ENCODE results near the gene MYBBP1A.

MYBBP1A gene

DNA sequence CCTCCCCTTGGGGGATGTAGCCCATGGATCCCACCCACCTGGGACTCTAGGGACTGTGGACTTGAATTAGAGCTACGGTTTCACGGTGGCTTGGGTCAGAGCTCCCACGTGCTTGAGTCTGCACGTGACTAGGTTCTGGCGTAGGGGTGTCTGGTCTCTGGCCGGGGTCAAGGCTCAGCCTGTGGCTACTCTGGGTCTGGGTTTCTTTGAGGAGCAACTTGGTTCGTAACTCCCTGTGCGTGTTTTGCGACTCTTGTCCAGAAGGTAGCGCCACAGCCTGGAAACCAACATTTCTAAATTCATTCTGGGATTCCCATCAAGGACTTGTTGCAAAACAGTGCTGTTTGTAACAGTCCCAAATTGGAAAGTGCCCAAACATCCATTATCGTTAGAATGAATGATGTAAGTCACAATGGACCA lies 5.7 kb upstream of the MYBBP1A start:
- H3K27me3 ChIP-seq (replicated peaks; ENCODE audit: insufficient read depth, low read length), result no peaks in the 10 kb centered on the region
- H3K9ac ChIP-seq (ENCODE audit: low read length), result no peak overlapping the region
- H2AFZ ChIP-seq (ENCODE audit: low read length), result no peak overlapping the region
- H3K36me3 ChIP-seq (replicated peaks; ENCODE audit: insufficient read depth, low read length), result no peaks in the 10 kb centered on the region
- no peak overlapping the region for H3K4me2 ChIP-seq (ENCODE audit: low read depth, low read length)
- H3K27ac ChIP-seq (ENCODE audit: low read length), result no peak overlapping the region
- H3K79me2 ChIP-seq (ENCODE audit: low read length), result no peaks in the 10 kb centered on the region
- H4K20me1 ChIP-seq (ENCODE audit: insufficient read depth, low read length), result no peaks in the 10 kb centered on the region
- H3F3A ChIP-seq (ENCODE audit: insufficient read depth, low read length), result peaks cover 13% of the 10 kb centered on the region
- TF ChIP-seq, protein P1, sequence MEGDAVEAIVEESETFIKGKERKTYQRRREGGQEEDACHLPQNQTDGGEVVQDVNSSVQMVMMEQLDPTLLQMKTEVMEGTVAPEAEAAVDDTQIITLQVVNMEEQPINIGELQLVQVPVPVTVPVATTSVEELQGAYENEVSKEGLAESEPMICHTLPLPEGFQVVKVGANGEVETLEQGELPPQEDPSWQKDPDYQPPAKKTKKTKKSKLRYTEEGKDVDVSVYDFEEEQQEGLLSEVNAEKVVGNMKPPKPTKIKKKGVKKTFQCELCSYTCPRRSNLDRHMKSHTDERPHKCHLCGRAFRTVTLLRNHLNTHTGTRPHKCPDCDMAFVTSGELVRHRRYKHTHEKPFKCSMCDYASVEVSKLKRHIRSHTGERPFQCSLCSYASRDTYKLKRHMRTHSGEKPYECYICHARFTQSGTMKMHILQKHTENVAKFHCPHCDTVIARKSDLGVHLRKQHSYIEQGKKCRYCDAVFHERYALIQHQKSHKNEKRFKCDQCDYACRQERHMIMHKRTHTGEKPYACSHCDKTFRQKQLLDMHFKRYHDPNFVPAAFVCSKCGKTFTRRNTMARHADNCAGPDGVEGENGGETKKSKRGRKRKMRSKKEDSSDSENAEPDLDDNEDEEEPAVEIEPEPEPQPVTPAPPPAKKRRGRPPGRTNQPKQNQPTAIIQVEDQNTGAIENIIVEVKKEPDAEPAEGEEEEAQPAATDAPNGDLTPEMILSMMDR (IDR thresholded peaks at IDR 0.05; ENCODE audit: low read length), result no peak
- TF ChIP-seq EZH2 (optimal IDR thresholded peaks at IDR 0.05; ENCODE audit: low read depth, low read length) (no peak), EZH2phosphoT487 (IDR thresholded peaks at IDR 0.05; ENCODE audit: low read length) (no peak)
- no peaks in the 10 kb centered on the region for H3K9me2 ChIP-seq (replicated peaks; ENCODE audit: insufficient read depth, low read length)
- no peak for DNase-seq
- H3K4me1 ChIP-seq (ENCODE audit: low read length), result peaks cover 27% of the 10 kb centered on the region
- no peak overlapping the region for H3K4me3 ChIP-seq (ENCODE audit: low read length)
- no peaks in the 10 kb centered on the region for H3K9me3 ChIP-seq (replicated peaks; ENCODE audit: insufficient read depth, low read length)

DNA sequence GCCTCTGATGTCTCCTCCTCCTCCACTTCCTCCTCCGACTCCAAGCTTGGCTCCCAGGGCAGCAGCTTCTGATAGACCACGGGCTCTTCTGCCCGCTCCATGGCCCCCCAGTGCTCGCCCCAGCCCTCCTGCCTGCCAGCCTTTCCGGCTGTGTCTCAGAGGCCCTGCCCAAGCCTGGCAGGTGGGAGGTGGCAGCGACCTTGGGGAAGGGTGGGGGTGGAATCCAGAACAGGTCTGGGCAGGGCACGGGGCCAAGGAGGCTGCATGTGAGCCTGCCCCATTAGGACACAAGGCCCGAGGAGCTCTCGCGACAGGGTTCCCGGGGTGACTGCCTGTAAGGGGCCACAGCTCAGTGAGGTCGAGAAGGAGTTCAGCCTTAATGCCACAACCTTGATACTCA lies 5.2 kb upstream of the MYBBP1A start, which contains the start of gene GGT6:
GGT6 (minus strand) TSS at position 157 of the 400 bp plus-strand sequence; CDS start at position 101, 56 bp downstream.
- H3K9ac ChIP-seq (ENCODE audit: low read length), result no peak within 1 kb of the TSS
- H2AFZ ChIP-seq (ENCODE audit: low read length), result no peak within 1 kb of the TSS
- no peaks in the 10 kb centered on the region for H4K20me1 ChIP-seq (ENCODE audit: insufficient read depth, low read length)
- DNase-seq, result no peak
- H3K27me3 ChIP-seq (replicated peaks; ENCODE audit: insufficient read depth, low read length), result no peaks in the 10 kb centered on the region
- peaks cover 30% of the 10 kb centered on the region for H3K4me1 ChIP-seq (ENCODE audit: low read length)
- no peak within 1 kb of the TSS for H3K4me3 ChIP-seq (ENCODE audit: low read length)
- no peak within 1 kb of the TSS; the same call in 1 of the 2 replicates for H3K4me2 ChIP-seq (ENCODE audit: low read depth, low read length)
- H3F3A ChIP-seq (ENCODE audit: insufficient read depth, low read length), result peaks cover 16% of the 10 kb centered on the region
- H3K9me3 ChIP-seq (replicated peaks; ENCODE audit: insufficient read depth, low read length), result no peaks in the 10 kb centered on the region
- TF ChIP-seq EZH2phosphoT487 (IDR thresholded peaks at IDR 0.05; ENCODE audit: low read length), result no peak
- TF ChIP-seq, protein P1 (IDR thresholded peaks at IDR 0.05; ENCODE audit: low read length), result no peak
- no peak for TF ChIP-seq EZH2 (optimal IDR thresholded peaks at IDR 0.05; ENCODE audit: low read depth, low read length)
- H3K9me2 ChIP-seq (replicated peaks; ENCODE audit: insufficient read depth, low read length), result no peaks in the 10 kb centered on the region
- H3K79me2 ChIP-seq (ENCODE audit: low read length), result peaks cover 3% of the 10 kb centered on the region
- H3K36me3 ChIP-seq (replicated peaks; ENCODE audit: insufficient read depth, low read length), result no peaks in the 10 kb centered on the region
- H3K27ac ChIP-seq (ENCODE audit: low read length), result peak within 1 kb of the TSS; percentile 78; the same call in 1 of the 2 replicates

DNA sequence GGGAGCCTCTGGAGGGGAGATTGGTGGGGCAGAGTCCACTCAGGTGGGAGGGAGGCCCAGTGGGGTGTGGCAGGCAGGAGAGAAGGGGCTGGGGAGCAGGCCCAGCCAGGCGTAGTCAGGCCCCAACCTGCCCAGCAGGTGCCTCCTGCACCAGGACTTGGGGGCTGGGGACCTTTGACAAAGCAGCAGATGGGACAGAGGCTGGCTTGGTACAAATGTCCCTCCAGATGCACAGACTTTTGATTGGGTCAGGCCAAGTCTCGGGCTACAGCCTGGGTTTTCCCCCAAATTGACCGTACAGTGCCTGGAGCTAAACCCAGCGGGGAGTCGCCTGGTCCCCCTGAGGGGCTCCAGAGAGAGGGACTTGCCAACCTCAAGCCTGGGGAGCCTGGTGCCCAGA lies 4.8 kb upstream of the MYBBP1A start:
- DNase-seq, result no peak
- TF ChIP-seq EZH2 (optimal IDR thresholded peaks at IDR 0.05; ENCODE audit: low read depth, low read length) (no peak), EZH2phosphoT487 (IDR thresholded peaks at IDR 0.05; ENCODE audit: low read length) (no peak)
- TF ChIP-seq, protein P1 (IDR thresholded peaks at IDR 0.05; ENCODE audit: low read length), result no peak
- peaks cover 30% of the 10 kb centered on the region for H3K4me1 ChIP-seq (ENCODE audit: low read length)
- no peak overlapping the region for H3K27ac ChIP-seq (ENCODE audit: low read length)
- no peaks in the 10 kb centered on the region for H4K20me1 ChIP-seq (ENCODE audit: insufficient read depth, low read length)
- H3K36me3 ChIP-seq (replicated peaks; ENCODE audit: insufficient read depth, low read length), result no peaks in the 10 kb centered on the region
- H3K27me3 ChIP-seq (replicated peaks; ENCODE audit: insufficient read depth, low read length), result no peaks in the 10 kb centered on the region
- no peak overlapping the region for H3K4me3 ChIP-seq (ENCODE audit: low read length)
- peaks cover 16% of the 10 kb centered on the region for H3F3A ChIP-seq (ENCODE audit: insufficient read depth, low read length)
- H3K9ac ChIP-seq (ENCODE audit: low read length), result no peak overlapping the region
- H3K9me2 ChIP-seq (replicated peaks; ENCODE audit: insufficient read depth, low read length), result no peaks in the 10 kb centered on the region
- H3K9me3 ChIP-seq (replicated peaks; ENCODE audit: insufficient read depth, low read length), result no peaks in the 10 kb centered on the region
- H3K79me2 ChIP-seq (ENCODE audit: low read length), result peaks cover 6% of the 10 kb centered on the region
- H2AFZ ChIP-seq (ENCODE audit: low read length), result no peak overlapping the region
- H3K4me2 ChIP-seq (ENCODE audit: low read depth, low read length), result no peak overlapping the region

Measured in MM.1S (cell line).